Measurements from ENCODE around the gene PSG7.
"Not testable (repeated sequence)": the region's sequence is repeated elsewhere in the genome, so short reads cannot be mapped to it uniquely, and the experiment has no call there.

Gene PSG7

DNA sequence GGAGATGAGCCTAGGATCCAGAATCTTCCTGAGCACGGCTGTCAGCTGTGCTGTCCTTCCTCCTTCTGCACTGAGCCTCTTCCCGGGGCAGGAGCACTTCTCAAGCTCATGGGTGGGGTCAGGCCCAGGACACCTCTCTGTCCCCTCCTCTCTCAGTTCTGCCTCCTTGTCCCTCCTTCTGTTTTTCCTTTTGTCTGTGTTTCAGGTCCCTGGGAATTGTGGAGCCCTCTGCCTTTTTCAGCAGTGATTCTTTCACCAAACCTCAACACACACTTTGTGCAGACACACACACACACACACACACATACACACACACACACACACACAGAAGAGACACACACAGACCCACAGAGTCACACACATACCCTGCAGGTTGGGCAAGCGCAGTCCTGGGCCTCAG lies at the start of gene PSG7:
Gene PSG7, minus strand, starts transcription at position 101 of the 400 bp plus-strand sequence. CDS start 131 bp downstream, outside the sequence.
- not testable (repeated sequence) for H3K27ac ChIP-seq (ENCODE audit: low read depth, low read length); H3K36me3 ChIP-seq (ENCODE audit: control insufficient read depth in 5 of 5, insufficient read depth in 5 of 5, low read length in 5 of 5); H3K27me3 ChIP-seq (ENCODE audit: control insufficient read depth in 5 of 5, insufficient read depth in 4 of 5, low read length in 5 of 5); H3K4me3 ChIP-seq (ENCODE audit: low read depth in 1 of 5, low read length in 5 of 5); H3K4me1 ChIP-seq (ENCODE audit: control insufficient read depth in 5 of 5, insufficient read depth in 5 of 5, low read length in 5 of 5); H3K9ac ChIP-seq (ENCODE audit: low read length in 5 of 5); H3K9me3 ChIP-seq (ENCODE audit: control insufficient read depth in 5 of 5, low read length in 5 of 5)

DNA sequence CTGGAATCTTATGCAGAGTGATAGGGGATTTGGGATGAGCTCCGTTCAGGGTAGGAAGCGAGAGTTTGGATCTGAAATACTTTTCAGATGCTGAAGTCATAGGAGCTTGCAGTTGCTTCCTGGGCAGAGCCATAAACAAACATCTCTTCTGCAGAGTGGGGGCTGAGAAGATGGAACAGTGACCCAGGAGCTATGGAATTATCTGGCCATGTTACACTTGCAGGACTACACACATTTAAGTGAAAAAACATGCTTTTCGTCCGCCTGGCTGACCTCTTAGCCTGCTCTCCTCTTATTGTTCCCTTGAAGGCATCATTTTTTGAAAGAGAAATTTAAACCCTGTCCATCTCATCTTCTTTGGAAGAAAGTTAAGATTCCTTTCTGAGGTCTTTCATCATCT lies 48.6 kb upstream of the PSG7 start:
- no peak overlapping the region for H3K4me3 ChIP-seq (ENCODE audit: low read depth in 1 of 5, low read length in 5 of 5)
- H3K27ac ChIP-seq (ENCODE audit: low read depth, low read length) = no peak overlapping the region
- H3K4me1 ChIP-seq (ENCODE audit: control insufficient read depth in 5 of 5, insufficient read depth in 5 of 5, low read length in 5 of 5) = no peaks in the 10 kb centered on the region
- H3K9ac ChIP-seq (ENCODE audit: low read length in 5 of 5) = no peak overlapping the region
- H3K9me3 ChIP-seq (ENCODE audit: control insufficient read depth in 5 of 5, low read length in 5 of 5) = no peaks in the 10 kb centered on the region
- no peaks in the 10 kb centered on the region for H3K27me3 ChIP-seq (ENCODE audit: control insufficient read depth in 5 of 5, insufficient read depth in 4 of 5, low read length in 5 of 5)
- no peaks in the 10 kb centered on the region for H3K36me3 ChIP-seq (ENCODE audit: control insufficient read depth in 5 of 5, insufficient read depth in 5 of 5, low read length in 5 of 5)

DNA sequence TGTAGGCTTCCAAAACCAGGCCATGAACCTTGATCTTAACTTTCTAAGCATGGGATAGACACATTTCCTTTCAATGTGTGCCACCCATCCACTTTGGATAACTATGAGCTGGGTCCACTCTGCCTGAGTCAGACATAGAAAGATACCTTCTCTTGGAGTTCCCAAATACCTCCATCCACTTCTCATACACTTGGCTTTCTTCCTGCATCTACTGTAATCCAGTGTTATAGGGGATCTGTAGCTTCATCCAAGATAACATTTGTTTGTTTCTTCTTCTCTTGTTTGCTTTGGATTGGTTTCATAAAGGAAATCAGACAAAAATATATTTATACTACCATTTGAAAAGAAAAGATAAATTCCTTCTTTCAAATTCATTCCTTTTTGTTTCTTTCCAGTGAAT lies 45.1 kb upstream of the PSG7 start:
- H3K9ac ChIP-seq (ENCODE audit: low read length in 5 of 5) = not testable (repeated sequence)

DNA sequence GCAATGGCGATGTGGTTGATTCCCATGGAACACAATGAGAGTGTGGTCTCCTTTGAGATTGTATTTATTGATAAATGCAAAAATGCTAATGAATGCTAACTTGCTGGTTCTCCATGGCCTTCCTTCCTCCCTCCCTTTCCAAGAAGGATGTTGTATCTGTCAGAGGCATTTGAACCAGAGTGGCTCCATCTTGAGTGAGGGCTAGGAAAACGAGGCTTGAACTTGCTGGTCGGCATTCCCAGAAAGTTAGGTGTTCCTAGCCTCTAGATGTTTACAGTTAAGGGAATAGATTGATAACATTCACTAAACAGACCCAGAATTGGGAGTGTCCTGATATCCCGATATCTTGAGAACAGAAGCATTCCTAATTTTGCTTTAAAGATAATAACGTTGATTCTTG lies 34.4 kb upstream of the PSG7 start:
- not testable (repeated sequence) for H3K27ac ChIP-seq (ENCODE audit: low read depth, low read length); H3K36me3 ChIP-seq (ENCODE audit: control insufficient read depth in 5 of 5, insufficient read depth in 5 of 5, low read length in 5 of 5); H3K9me3 ChIP-seq (ENCODE audit: control insufficient read depth in 5 of 5, low read length in 5 of 5); H3K27me3 ChIP-seq (ENCODE audit: control insufficient read depth in 5 of 5, insufficient read depth in 4 of 5, low read length in 5 of 5); H3K9ac ChIP-seq (ENCODE audit: low read length in 5 of 5); H3K4me1 ChIP-seq (ENCODE audit: control insufficient read depth in 5 of 5, insufficient read depth in 5 of 5, low read length in 5 of 5); H3K4me3 ChIP-seq (ENCODE audit: low read depth in 1 of 5, low read length in 5 of 5)

More for the DNA sequence above, 45.1 kb upstream of the PSG7 start:
- H3K36me3 ChIP-seq (ENCODE audit: control insufficient read depth in 5 of 5, insufficient read depth in 5 of 5, low read length in 5 of 5); H3K27ac ChIP-seq (ENCODE audit: low read depth, low read length); H3K4me1 ChIP-seq (ENCODE audit: control insufficient read depth in 5 of 5, insufficient read depth in 5 of 5, low read length in 5 of 5); H3K4me3 ChIP-seq (ENCODE audit: low read depth in 1 of 5, low read length in 5 of 5); H3K27me3 ChIP-seq (ENCODE audit: control insufficient read depth in 5 of 5, insufficient read depth in 4 of 5, low read length in 5 of 5); H3K9me3 ChIP-seq (ENCODE audit: control insufficient read depth in 5 of 5, low read length in 5 of 5): not testable (repeated sequence)

DNA sequence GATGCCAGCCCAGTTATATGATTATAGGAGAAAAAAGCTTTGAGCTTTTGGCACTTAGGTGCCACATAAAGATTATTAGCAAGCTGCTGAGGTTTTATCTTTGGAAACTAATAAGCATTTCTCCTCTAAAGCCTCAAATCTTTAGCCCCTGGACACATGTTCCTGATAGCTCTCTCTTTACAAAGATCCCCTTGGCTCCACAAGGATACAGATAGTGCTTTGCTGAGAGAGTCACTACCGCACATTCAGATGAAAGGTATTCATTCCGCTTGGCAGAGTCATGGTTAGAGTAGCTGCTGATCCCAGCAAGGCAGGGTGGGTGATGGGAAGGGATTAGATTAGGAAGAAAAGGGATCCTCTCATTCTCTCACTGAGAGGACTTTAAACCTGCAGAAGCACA lies 28.2 kb upstream of the PSG7 start:
- H3K9ac ChIP-seq (ENCODE audit: low read length in 5 of 5) = no peak overlapping the region
- H3K27ac ChIP-seq (ENCODE audit: low read depth, low read length) = no peak overlapping the region
- H3K4me3 ChIP-seq (ENCODE audit: low read depth in 1 of 5, low read length in 5 of 5) = no peak overlapping the region
- H3K4me1 ChIP-seq (ENCODE audit: control insufficient read depth in 5 of 5, insufficient read depth in 5 of 5, low read length in 5 of 5) = peaks cover 0 to 5% (median 0%) of the 10 kb centered on the region in 5 donors
- H3K9me3 ChIP-seq (ENCODE audit: control insufficient read depth in 5 of 5, low read length in 5 of 5) = no peaks in the 10 kb centered on the region
- H3K36me3 ChIP-seq (ENCODE audit: control insufficient read depth in 5 of 5, insufficient read depth in 5 of 5, low read length in 5 of 5) = no peaks in the 10 kb centered on the region
- peaks cover 0 to 4% (median 0%) of the 10 kb centered on the region in 5 donors for H3K27me3 ChIP-seq (ENCODE audit: control insufficient read depth in 5 of 5, insufficient read depth in 4 of 5, low read length in 5 of 5)

DNA sequence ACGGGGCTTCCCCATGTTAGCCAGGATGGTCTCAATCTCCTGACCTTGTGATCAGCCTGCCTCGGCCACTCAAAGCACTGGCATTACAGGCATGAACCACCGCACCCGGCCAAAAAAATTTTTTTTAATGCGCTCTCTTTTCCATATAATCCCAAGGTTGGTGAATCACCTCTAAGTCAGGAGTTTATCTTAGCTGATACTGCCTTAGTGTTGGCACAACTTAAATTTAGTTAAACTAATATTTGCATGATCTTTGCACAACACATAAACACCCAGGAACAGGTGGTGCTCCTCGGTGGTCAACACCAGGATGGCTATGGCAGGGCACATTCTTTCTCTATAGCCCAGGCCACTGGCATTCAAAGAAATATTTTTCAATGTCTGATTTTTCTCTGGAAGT lies 24.1 kb upstream of the PSG7 start:
- Histone ChIP-seq H3K9me3 (ENCODE audit: control insufficient read depth in 5 of 5, low read length in 5 of 5) (no peaks in the 10 kb centered on the region), H3K27ac (ENCODE audit: low read depth, low read length) (no peak overlapping the region), H3K9ac (ENCODE audit: low read length in 5 of 5) (no peak overlapping the region), H3K36me3 (ENCODE audit: control insufficient read depth in 5 of 5, insufficient read depth in 5 of 5, low read length in 5 of 5) (no peaks in the 10 kb centered on the region), H3K27me3 (ENCODE audit: control insufficient read depth in 5 of 5, insufficient read depth in 4 of 5, low read length in 5 of 5) (no peaks in the 10 kb centered on the region), H3K4me3 (ENCODE audit: low read depth in 1 of 5, low read length in 5 of 5) (no peak overlapping the region), H3K4me1 (ENCODE audit: control insufficient read depth in 5 of 5, insufficient read depth in 5 of 5, low read length in 5 of 5) (peaks cover 0 to 5% (median 0%) of the 10 kb centered on the region in 5 donors)

DNA sequence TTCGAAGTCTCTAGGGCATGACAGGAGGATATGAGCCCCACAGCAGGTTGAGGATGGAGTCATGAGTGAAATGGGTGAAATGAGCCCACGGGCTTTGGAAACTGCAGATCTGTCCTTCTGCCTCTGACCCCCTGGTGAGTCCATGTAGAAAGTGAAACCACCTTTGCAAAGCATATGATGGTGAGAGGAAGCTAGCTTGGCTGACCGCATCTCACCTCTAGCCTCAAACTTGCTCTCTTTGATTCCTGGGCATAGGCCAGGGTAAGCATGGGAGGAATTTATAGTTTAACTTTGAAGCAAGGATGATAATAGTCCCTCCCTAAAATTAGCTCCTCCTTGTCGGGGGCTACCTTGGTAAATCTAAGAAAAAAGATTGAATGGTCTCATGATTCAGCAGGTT lies 15.1 kb upstream of the PSG7 start:
- H3K27ac ChIP-seq (ENCODE audit: low read depth, low read length); H3K9ac ChIP-seq (ENCODE audit: low read length in 5 of 5); H3K27me3 ChIP-seq (ENCODE audit: control insufficient read depth in 5 of 5, insufficient read depth in 4 of 5, low read length in 5 of 5); H3K4me1 ChIP-seq (ENCODE audit: control insufficient read depth in 5 of 5, insufficient read depth in 5 of 5, low read length in 5 of 5); H3K36me3 ChIP-seq (ENCODE audit: control insufficient read depth in 5 of 5, insufficient read depth in 5 of 5, low read length in 5 of 5); H3K4me3 ChIP-seq (ENCODE audit: low read depth in 1 of 5, low read length in 5 of 5); H3K9me3 ChIP-seq (ENCODE audit: control insufficient read depth in 5 of 5, low read length in 5 of 5): not testable (repeated sequence)

DNA sequence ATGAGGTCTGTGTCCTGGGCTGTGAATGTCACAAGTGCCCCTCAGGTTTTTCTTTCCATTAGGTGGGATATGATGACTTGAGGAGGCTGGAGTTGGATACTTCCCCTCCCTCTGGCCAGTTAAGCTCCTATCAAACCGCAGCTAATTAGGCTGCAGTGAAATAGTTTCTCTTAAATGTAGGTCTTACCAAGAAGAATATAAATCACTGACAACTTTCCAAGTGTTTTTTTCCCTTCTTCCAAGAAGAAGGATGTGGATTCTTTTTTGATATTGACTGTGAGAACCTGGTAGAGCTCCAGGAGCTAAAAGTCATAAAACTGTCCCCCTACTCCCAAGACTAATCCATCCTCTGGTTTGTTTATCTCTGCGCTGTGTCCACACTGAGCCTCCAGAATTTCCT lies 14.5 kb upstream of the PSG7 start:
- H3K9me3 ChIP-seq (ENCODE audit: control insufficient read depth in 5 of 5, low read length in 5 of 5); H3K4me3 ChIP-seq (ENCODE audit: low read depth in 1 of 5, low read length in 5 of 5); H3K9ac ChIP-seq (ENCODE audit: low read length in 5 of 5); H3K27ac ChIP-seq (ENCODE audit: low read depth, low read length); H3K4me1 ChIP-seq (ENCODE audit: control insufficient read depth in 5 of 5, insufficient read depth in 5 of 5, low read length in 5 of 5); H3K27me3 ChIP-seq (ENCODE audit: control insufficient read depth in 5 of 5, insufficient read depth in 4 of 5, low read length in 5 of 5); H3K36me3 ChIP-seq (ENCODE audit: control insufficient read depth in 5 of 5, insufficient read depth in 5 of 5, low read length in 5 of 5): not testable (repeated sequence)

DNA sequence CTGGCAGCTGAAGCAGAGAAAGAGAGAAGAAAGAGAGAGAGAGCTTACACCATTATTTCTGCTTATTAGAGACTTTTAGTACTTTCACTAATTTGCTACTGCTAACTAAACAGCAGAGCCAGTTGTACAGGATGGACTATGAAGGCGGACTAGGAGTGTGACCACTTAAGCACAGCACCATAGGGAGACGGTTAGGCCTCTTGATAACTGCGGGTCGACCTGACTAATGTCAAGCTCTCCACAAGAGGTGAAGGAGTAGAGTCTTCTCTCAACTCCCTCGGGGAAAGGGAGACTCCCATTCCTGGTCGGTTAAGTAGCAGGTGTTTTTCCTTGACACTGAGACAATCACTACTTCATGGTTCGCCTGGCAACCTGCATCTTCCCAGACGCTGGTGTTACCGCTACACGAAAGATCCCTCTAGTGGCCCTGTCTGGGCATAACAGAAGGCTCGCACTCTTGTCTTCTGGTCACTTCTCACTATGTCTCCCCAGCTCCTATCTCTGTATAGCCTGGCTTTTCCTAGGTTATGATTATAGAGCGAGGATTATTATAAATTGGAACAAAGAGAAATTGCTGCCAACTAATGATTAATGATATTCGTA lies 5.3 kb upstream of the PSG7 start:
- Histone ChIP-seq H3K4me3 (ENCODE audit: low read depth in 1 of 5, low read length in 5 of 5) (no peak overlapping the region), H3K27ac (ENCODE audit: low read depth, low read length) (no peak overlapping the region), H3K9me3 (ENCODE audit: control insufficient read depth in 5 of 5, low read length in 5 of 5) (no peaks in the 10 kb centered on the region), H3K4me1 (ENCODE audit: control insufficient read depth in 5 of 5, insufficient read depth in 5 of 5, low read length in 5 of 5) (no peaks in the 10 kb centered on the region), H3K36me3 (ENCODE audit: control insufficient read depth in 5 of 5, insufficient read depth in 5 of 5, low read length in 5 of 5) (no peaks in the 10 kb centered on the region), H3K27me3 (ENCODE audit: control insufficient read depth in 5 of 5, insufficient read depth in 4 of 5, low read length in 5 of 5) (no peaks in the 10 kb centered on the region), H3K9ac (ENCODE audit: low read length in 5 of 5) (no peak overlapping the region)

DNA sequence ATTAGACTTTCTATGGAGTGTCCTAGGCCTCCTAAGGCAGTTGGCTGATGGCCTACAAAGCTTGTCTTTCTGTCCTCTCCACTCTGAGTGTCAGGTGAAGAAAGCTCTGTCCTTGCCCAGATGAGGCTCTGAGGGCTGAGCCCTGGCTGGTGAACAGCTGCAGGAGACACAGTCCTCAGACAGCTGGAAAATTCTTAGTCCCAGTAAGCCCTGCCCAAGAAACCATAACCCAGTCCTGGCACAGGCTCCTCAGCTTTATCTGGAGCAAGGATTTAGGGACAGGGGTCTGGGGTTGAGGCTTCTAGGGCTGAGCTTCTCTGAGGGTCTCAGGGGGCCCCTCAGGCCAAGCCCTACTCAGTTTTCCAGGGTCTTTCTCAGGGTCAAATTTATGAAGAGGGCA lies 2.3 kb downstream of the PSG7 start:
- H3K27ac ChIP-seq (ENCODE audit: low read depth, low read length); H3K36me3 ChIP-seq (ENCODE audit: control insufficient read depth in 5 of 5, insufficient read depth in 5 of 5, low read length in 5 of 5); H3K4me1 ChIP-seq (ENCODE audit: control insufficient read depth in 5 of 5, insufficient read depth in 5 of 5, low read length in 5 of 5); H3K9ac ChIP-seq (ENCODE audit: low read length in 5 of 5); H3K4me3 ChIP-seq (ENCODE audit: low read depth in 1 of 5, low read length in 5 of 5); H3K9me3 ChIP-seq (ENCODE audit: control insufficient read depth in 5 of 5, low read length in 5 of 5); H3K27me3 ChIP-seq (ENCODE audit: control insufficient read depth in 5 of 5, insufficient read depth in 4 of 5, low read length in 5 of 5): not testable (repeated sequence)

DNA sequence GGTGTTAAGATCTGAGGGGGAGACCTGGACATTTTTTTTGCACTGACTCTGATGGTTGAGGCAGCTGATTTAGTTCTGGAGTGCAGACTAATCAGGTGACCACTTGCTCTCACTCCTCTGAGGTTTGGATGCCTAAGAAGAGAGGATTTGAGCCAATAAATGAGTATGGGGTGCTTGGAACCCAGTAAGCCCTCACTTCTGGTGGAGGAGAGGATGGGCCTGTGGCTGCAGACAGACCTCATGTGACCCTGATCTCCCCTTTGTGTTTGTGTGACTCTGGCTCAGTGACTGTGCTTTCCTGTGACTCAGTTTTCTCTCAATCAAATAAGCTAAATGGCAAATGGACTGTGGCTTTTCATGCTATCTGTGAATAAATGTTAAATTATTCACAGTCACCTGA lies 2.8 kb downstream of the PSG7 start:
- not testable (repeated sequence) for H3K9me3 ChIP-seq (ENCODE audit: control insufficient read depth in 5 of 5, low read length in 5 of 5); H3K4me1 ChIP-seq (ENCODE audit: control insufficient read depth in 5 of 5, insufficient read depth in 5 of 5, low read length in 5 of 5); H3K4me3 ChIP-seq (ENCODE audit: low read depth in 1 of 5, low read length in 5 of 5); H3K9ac ChIP-seq (ENCODE audit: low read length in 5 of 5); H3K36me3 ChIP-seq (ENCODE audit: control insufficient read depth in 5 of 5, insufficient read depth in 5 of 5, low read length in 5 of 5); H3K27me3 ChIP-seq (ENCODE audit: control insufficient read depth in 5 of 5, insufficient read depth in 4 of 5, low read length in 5 of 5); H3K27ac ChIP-seq (ENCODE audit: low read depth, low read length)

Measured in subcutaneous abdominal adipose tissue (tissue), 5 donors.